Measurements from ENCODE around the gene POLR1E.
A peak's percentile ranks its signal among the peaks of the same experiment; 100 is the strongest.

- TF ChIP-seq CTCF (IDR thresholded peaks at IDR 0.05) (peak in 4 of 6 experiments; percentile 37 to 62 (median 58)), POLR2A (IDR thresholded peaks at IDR 0.05) (no peak)
Measured at GRCh38 chr9:37540634-37541033, 54.9 kb downstream of the POLR1E start.
